Measurements from ENCODE around the gene KCNF1.

KCNF1 gene

DNA sequence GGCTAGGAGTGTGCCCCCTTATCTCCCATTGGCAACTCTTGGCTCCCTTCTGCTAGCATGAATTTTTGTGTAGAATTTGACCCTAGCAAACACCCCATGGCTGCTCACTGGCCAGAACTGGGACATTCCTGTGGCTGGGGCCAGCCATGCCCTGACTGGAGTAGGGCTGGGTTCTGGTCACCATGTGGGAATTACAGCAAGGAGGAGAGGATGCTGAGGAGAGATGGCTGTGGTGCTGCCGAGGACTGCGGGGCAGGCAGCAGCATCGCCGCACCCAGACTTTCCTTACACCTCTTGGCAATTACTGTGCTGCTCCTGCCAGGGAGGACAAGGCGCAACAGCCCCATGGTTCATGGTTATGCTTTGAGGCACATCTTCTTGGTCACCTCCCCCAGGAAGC, 12.7 kb downstream of the KCNF1 start:
- TF ChIP-seq, protein P1, sequence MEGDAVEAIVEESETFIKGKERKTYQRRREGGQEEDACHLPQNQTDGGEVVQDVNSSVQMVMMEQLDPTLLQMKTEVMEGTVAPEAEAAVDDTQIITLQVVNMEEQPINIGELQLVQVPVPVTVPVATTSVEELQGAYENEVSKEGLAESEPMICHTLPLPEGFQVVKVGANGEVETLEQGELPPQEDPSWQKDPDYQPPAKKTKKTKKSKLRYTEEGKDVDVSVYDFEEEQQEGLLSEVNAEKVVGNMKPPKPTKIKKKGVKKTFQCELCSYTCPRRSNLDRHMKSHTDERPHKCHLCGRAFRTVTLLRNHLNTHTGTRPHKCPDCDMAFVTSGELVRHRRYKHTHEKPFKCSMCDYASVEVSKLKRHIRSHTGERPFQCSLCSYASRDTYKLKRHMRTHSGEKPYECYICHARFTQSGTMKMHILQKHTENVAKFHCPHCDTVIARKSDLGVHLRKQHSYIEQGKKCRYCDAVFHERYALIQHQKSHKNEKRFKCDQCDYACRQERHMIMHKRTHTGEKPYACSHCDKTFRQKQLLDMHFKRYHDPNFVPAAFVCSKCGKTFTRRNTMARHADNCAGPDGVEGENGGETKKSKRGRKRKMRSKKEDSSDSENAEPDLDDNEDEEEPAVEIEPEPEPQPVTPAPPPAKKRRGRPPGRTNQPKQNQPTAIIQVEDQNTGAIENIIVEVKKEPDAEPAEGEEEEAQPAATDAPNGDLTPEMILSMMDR (conservative IDR thresholded peaks at IDR 0.05; ENCODE audit: low read depth, low read length) = no peak
- DNase-seq (ENCODE audit: low read depth) = no peak
- no peak overlapping the region for H3K4me3 ChIP-seq (ENCODE audit: low read length)

DNA sequence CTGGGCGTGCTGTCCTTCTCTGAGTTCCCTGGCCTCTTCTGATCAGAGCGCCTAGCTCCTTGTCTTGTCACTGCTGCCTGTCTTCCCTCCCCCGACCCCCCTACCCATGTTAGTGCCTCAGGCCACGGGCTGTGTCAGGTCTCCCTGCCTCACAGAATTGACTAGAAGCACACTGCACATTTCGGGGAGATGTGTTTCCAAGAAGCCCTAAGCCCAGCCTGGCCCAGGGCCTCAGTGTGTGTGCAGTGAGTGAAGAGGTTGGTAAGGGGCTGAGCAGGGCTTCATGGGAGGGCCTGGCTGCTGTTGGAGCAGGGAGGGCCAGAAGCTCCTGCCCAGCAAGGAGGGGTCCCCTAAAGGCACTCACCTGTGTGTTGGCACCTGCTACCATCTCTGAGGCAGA, 13.1 kb downstream of the KCNF1 start:
- TF ChIP-seq, protein P1 (conservative IDR thresholded peaks at IDR 0.05; ENCODE audit: low read depth, low read length) = no peak

DNA sequence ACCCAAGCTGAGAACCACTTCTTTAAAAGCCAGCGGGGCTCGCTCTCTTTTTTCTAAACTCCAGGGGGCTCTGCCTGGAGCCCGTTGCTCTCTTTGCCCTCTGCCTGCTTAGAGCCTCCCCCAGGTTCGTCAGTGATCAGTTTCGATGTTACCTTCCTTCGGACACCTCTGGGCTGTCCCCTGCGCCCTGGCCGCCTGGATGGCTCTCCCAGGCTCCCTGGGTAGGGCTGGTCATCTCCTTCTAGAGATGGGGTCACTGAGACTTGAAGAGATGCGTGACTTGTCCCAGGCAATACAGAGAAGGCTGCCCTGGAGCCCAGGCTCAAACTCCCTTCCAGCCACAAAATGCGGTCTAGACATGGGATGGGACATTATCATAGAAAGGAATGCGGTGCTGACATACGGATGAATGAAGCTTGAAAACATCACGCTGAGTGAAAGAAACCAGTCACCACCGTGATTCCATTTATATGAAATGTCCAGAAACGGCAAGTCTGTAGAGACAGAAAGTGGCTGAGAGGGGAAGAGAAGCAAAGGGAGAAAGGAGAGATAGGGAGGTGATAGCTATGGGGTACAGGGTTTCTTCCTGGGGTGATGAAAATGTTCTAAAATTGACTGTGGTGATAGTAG, 14.6 kb downstream of the KCNF1 start:
- no peak for DNase-seq (ENCODE audit: low read depth)
- TF ChIP-seq, protein P1 (conservative IDR thresholded peaks at IDR 0.05; ENCODE audit: low read depth, low read length) = no peak
- H3K4me3 ChIP-seq (ENCODE audit: low read length) = no peak overlapping the region

More for the DNA sequence above, 13.1 kb downstream of the KCNF1 start:
- no peak for DNase-seq (ENCODE audit: low read depth)
- no peak overlapping the region for H3K4me3 ChIP-seq (ENCODE audit: low read length)

DNA sequence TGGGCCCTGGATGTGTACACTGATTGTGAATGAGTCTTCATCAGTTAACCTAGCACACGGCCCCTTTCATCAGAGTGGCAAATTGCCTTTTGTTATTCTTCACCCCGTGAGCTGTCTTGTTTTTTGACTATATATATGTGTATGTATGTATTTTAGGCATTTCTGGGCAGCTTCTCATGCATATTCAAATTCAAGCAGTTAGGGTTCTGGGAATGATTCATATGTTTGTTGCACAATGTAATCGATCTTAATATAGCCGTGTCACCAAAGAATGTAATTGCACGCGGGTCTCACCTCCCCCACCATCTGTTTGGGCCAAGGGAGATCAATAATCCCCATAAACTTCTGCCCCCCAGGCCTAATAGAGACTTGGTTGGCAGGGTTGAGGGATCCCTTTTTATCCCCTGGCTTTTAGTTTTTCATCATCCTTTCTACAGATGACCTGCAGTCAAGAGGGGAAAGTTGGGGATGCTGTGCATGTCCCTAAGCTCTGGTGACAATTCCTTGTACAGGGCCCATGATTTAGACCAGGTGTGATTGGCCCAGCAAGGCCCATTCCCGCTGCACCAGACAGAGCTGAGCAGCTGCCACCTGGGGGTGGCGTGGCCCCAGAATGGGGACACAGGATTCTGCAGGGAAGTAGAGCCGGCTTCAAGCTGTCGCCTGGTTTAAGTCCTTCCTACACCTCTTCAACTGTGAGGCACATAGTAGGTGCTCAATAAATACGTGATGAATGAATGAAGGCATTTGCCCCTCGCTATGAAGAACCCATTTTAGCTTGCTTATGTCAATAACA, 19.2 kb downstream of the KCNF1 start:
- TF ChIP-seq, protein P1 (conservative IDR thresholded peaks at IDR 0.05; ENCODE audit: low read depth, low read length) = no peak
- no peak for DNase-seq (ENCODE audit: low read depth)
- no peak overlapping the region for H3K4me3 ChIP-seq (ENCODE audit: low read length)

DNA sequence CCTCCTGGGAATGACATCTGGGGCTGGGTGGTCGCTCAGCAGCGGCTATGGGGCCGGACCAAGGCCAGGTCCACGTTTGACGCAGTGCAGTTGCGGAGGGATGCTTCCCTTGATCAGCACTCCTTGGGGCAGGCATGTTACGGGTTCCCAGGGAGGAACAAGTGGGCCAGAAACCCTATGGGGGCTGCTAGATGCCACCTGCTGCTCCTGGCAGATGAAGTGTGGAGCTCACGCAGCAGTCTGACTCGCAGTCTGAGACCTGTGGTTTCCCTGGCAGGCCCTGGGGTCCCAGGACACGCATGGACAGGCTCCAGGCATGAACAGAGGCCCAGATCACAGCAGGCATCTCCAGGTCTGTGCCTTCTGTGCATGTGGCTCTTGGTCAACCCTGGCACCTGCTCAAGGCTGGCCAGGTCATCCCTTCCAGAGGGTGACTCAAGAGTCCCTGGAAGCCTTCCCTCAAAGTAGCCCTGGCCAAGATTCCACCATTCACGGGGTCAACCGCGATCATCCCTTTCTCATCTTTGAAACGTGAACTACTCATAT, 20.0 kb downstream of the KCNF1 start:
- TF ChIP-seq, protein P1 (conservative IDR thresholded peaks at IDR 0.05; ENCODE audit: low read depth, low read length) = no peak
- no peak for DNase-seq (ENCODE audit: low read depth)
- no peak overlapping the region for H3K4me3 ChIP-seq (ENCODE audit: low read length)

DNA sequence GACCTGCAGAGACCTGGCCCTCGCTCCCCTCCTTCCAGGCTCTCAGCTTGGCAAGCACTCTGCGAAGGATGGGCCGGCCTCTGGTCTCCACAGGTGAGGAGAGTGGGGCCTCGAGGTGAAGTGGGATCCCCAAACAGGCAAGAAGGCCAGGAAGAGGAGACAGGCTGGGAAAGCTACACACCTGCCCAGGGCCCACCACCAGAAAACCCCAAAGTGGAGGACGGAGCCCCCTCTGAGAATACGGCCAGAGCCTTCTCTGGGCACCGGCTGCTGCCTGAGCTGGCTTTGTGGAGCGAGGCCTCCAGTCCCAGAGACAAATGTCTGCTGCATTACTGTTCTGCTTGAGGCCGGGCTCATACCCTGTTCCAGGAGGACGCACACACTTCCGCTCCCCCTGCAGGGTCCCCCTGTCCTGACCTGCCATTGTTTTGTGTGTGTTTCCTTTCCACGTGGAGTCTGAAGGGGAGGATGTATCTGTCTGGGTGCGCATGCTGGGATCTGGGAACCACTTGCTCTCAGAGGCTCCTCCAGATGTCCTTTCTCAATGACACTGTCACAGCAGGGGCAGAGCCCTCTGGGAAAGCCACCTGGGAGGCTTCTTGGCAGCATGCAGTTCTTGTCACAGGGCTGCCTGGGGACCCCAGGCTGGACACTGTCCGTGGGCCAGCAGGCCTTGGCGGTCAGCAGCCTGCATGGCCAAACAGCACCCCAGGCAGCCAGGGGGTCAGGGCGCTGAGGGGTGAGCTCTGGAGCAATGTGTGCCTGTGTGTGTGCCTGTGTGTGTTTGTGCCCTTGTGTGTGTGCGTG, 20.8 kb downstream of the KCNF1 start:
- H3K4me3 ChIP-seq (ENCODE audit: low read length) = no peak overlapping the region
- TF ChIP-seq, protein P1 (conservative IDR thresholded peaks at IDR 0.05; ENCODE audit: low read depth, low read length) = no peak
- DNase-seq (ENCODE audit: low read depth) = no peak

Data from retinal pigment epithelial cell (primary cell).